Urinary bladder (tissue), 4 donors: ENCODE measurements around the gene DAB1. TPM values are rescaled to one million over a fixed set of nuclear protein-coding genes. Genes with fewer than 3 reads are reported as not detected.

ENCODE experiments used
- DNase-seq: peaks from one replicate; pipeline ENCODE4 v3.0.0-alpha.2; 2015; ENCODE audit errors: extremely low spot score
- H3K27ac ChIP-seq: one replicate; pipeline ENCODE4 v1.5.1; 2013; ENCODE audit warnings: low read depth, mild to moderate bottlenecking, moderate library complexity
- H3K36me3 ChIP-seq: one replicate; pipeline ENCODE4 v1.6.1; 2013; ENCODE audit warnings: mild to moderate bottlenecking, moderate library complexity; ENCODE audit not compliant: insufficient read depth
- H3K4me1 ChIP-seq: one replicate; pipeline ENCODE4 v1.6.1; 2013; ENCODE audit warnings: mild to moderate bottlenecking, moderate library complexity; ENCODE audit not compliant: insufficient read depth
- H3K4me3 ChIP-seq: one replicate; pipeline ENCODE4 v1.5.1; 2013; ENCODE audit warnings: low read depth, low read length
- WGBS: extraction: QIAGEN DNeasy Blood & Tissue Kit; methylation state at CpG from one replicate; pipeline ENCODE4 v1.1.7; 2013; 5-methylcytosine and 5-hydroxymethylcytosine counted together
- polyA plus RNA-seq: library from polyadenylated mRNA; stranded (reverse); fragments of 200-250 nt; gene quantifications from one replicate; pipeline ENCODE4 v1.2.3, GENCODE V29; 2013
- total RNA-seq: library from RNA; depleted of rRNA; stranded (reverse); fragments of >200 nt; gene quantifications from one replicate; pipeline ENCODE4 v1.2.3, GENCODE V29; 2014
- donor health status: healthy with polysubstance abuse.
- donor health status: healthy.

Gene DAB1
- total and polyA plus RNA-seq, 2 donors, result 0.86 to 4.9 TPM

- 61% methylated on average over 2 of the region's 2 CpGs for WGBS
- H3K4me1 ChIP-seq, result no peaks in the 10 kb centered on the region
- no peak for DNase-seq
- no peaks in the 10 kb centered on the region for H3K36me3 ChIP-seq
- H3K27ac ChIP-seq, result no peak overlapping the region
- H3K4me3 ChIP-seq, result no peak overlapping the region
Observed at GRCh38 chr1:57282411-57282810, 141.4 kb downstream of the DAB1 start.

- H3K4me3 ChIP-seq, result no peak overlapping the region
- no peaks in the 10 kb centered on the region for H3K36me3 ChIP-seq
- H3K4me1 ChIP-seq, result no peaks in the 10 kb centered on the region
- WGBS, result 73% methylated on average over 5 of the region's 5 CpGs
- DNase-seq, result no peak
- H3K27ac ChIP-seq, result no peak overlapping the region
Observed at GRCh38 chr1:57281324-57281723, 142.5 kb downstream of the DAB1 start.

GRCh38 chr1:57279909-57280666, 143.8 kb downstream of the DAB1 start:
- no peak for DNase-seq
- Histone ChIP-seq H3K4me3 (no peak overlapping the region), H3K36me3 (no peaks in the 10 kb centered on the region), H3K27ac (no peak overlapping the region), H3K4me1 (no peaks in the 10 kb centered on the region)
- 68% methylated on average over 3 of the region's 3 CpGs for WGBS

DNA sequence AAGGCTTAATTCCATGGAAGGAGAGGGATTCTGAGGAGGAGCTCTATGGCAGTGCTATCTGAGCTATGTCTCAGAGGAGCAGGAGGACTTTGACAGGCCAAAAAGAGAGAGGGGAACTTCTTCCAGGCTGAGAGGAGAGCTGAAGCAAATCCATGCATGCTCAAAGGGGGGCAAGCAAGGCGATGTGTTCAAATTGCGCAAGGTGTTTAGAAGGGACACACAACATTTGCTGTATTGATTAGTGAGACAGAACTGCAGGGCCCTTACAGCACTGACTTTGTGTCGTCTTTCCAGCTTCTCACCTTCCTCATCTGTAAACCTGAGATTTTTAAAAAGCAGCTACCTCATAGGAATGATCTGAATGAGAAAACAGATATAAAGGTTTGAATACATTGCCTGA, 145.3 kb downstream of the DAB1 start:
- H3K36me3 ChIP-seq, result no peaks in the 10 kb centered on the region
- no peak for DNase-seq
- H3K4me1 ChIP-seq, result no peaks in the 10 kb centered on the region
- no peak overlapping the region for H3K4me3 ChIP-seq
- no peak overlapping the region for H3K27ac ChIP-seq
- WGBS, result 92% methylated on average over 3 of the region's 3 CpGs

DNA sequence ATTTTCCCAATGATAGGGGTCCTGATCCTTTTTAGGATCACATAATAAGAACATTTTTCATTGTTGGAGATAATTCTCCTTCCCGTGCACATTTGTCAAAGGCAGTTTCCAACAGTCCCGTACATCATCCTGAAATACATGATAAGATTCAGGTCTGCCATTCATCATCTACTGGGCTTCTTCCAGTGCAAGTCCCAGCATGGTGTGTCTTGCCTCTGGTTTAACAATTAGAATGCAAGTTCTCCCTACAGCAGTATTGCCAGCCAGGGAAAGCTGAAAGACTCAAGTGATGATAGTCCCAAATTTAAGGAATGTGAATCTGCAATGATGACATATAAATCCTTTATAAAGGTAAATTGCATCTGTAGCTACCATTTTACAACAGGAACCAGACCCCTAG, 146.2 kb downstream of the DAB1 start:
- Histone ChIP-seq H3K27ac (no peak overlapping the region), H3K4me3 (no peak overlapping the region), H3K36me3 (no peaks in the 10 kb centered on the region), H3K4me1 (no peaks in the 10 kb centered on the region)
- no peak for DNase-seq
- WGBS, result 59% methylated on average over 2 of the region's 2 CpGs

DNA sequence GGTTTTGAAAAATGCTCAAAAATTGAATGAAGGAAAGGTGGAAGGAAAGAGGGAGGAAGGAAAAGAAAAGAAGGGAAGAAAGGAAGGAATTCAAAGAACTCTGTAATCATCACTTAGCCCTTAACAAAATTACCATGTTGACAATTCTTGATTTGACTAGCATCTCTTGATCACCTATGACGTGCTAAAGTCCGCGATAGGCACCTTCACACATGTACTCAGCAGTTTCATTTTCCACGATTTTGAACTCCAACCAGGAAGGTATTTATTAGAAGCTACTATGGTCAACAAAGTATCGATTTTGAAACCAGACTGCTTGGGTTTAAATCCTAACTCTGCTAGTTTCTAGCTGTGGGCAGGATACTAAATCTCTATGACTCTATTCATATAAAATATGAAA, 146.9 kb downstream of the DAB1 start:
- DNase-seq, result no peak
- H3K36me3 ChIP-seq, result no peaks in the 10 kb centered on the region
- WGBS, result 88% methylated on average over 5 of the region's 5 CpGs

DNA sequence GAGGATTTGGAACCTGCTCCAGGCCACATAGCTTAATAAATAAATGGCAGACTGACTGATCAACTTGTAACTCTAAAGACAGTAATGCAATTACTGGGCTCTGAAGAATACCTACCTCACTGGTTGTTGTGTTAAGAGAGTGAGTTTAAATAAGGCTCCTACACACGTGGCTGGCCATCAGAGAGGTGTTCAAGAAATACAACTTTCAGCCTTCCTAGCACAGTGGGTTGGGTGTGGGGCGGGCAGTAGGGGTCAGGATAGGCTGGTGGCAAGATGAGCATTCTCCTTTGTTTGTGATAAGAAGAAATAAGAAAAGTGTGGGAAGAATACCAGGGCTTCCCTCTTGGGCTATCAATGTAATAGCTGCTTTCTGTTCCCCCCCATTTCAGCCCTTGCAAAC, 151.3 kb downstream of the DAB1 start:
- H3K4me3 ChIP-seq, result no peak overlapping the region
- no peak for DNase-seq
- no peaks in the 10 kb centered on the region for H3K36me3 ChIP-seq
- 89% methylated on average over 2 of the region's 2 CpGs for WGBS
- H3K4me1 ChIP-seq, result no peaks in the 10 kb centered on the region
- no peak overlapping the region for H3K27ac ChIP-seq

More for the DNA sequence above, 146.9 kb downstream of the DAB1 start:
- no peak overlapping the region for H3K4me3 ChIP-seq
- H3K4me1 ChIP-seq, result no peaks in the 10 kb centered on the region
- H3K27ac ChIP-seq, result no peak overlapping the region

DNA sequence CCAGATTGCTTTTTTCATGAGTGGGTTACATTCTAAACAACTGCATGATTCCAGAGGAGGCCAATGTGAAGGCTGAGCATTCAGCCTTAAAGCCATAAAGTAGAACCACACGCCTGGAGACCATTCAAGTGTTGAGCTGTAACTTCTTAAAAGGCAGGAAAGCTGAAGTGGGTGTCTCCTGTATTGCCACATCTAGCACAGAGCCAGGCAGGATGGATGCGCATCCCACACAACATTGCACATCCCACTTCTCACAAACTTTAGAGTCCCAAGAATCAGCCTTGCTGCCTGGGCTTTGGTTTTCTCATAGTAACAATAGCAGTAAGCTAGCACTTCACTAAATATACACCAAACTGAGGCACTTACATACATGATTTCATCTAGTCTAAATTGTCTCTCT, 151.7 kb downstream of the DAB1 start:
- 86% methylated on average over 2 of the region's 2 CpGs for WGBS
- DNase-seq, result no peak
- H3K4me3 ChIP-seq, result no peak overlapping the region
- no peaks in the 10 kb centered on the region for H3K36me3 ChIP-seq
- no peak overlapping the region for H3K27ac ChIP-seq
- no peaks in the 10 kb centered on the region for H3K4me1 ChIP-seq

DNA sequence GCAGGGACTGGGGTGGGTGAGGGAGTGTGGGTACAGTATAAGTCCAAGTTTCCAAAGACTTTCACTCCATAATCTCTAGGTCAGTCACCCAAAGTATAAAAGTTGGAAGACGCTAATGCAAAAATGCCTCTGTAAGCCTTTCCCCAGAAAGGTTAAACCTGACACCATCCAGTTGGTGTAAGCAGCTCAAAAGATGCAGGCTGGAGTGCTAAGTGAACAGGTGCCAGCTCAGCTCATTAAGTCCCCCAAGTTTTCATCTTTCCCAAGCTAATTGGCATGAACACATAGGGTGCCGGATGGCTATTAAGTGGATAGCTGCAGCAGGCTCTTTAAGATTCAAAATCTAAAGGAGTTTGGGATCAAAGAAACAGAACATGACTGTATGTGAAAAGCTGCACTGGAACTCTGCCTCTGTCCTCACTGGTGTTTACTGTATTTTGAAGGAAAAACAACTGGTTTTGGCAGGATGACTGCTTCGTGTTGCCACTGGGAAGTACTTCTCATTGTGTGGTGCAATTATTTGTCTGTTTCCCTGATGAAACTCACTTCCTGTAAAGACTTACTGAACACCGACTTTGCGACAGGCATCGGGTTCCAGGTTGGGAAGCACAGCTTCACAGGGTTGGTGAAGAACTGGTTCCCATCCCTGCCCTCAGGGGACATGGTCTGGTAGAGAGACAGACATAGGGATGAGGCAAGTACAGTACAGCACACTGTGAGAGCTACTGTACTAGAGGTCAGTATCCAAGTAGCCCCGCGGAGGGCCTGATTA, 152.7 kb downstream of the DAB1 start:
- no peak for DNase-seq
- H3K4me3 ChIP-seq, result no peak overlapping the region
- H3K36me3 ChIP-seq, result no peaks in the 10 kb centered on the region
- H3K27ac ChIP-seq, result no peak overlapping the region
- H3K4me1 ChIP-seq, result no peaks in the 10 kb centered on the region
- 85% methylated on average over 8 of the region's 8 CpGs for WGBS

DNA sequence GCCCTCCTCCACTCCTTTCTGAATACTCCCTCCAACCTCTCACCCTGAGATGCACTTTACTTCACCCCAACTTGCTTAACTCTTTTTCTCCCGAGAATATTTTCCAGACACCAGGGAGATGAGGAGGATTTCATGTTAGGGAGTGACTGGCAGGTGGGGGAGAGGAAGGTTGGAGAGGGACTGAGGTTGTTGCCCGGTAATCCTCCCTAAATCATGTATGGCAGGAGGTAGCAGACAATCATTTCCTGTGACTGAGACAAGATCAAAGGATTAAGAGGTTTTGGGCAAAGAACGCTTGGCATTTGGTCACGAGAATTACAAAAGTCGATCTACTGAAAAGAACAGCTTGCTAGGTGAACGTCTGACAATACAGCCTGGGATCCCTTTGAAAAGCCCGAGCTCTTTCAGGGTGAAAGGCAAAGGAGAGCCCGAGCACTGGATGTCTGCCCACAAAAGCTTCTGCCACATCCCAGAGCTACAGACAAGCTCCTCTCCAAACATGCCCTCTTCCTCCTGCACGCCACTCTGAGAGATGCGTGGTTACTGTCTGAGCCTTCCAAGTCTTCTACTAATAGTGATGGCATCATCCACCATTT, 154.1 kb downstream of the DAB1 start:
- no peak for DNase-seq
- H3K4me1 ChIP-seq, result no peaks in the 10 kb centered on the region
- H3K4me3 ChIP-seq, result no peak overlapping the region
- no peak overlapping the region for H3K27ac ChIP-seq
- H3K36me3 ChIP-seq, result no peaks in the 10 kb centered on the region
- 55% methylated on average over 10 of the region's 10 CpGs for WGBS

DNA sequence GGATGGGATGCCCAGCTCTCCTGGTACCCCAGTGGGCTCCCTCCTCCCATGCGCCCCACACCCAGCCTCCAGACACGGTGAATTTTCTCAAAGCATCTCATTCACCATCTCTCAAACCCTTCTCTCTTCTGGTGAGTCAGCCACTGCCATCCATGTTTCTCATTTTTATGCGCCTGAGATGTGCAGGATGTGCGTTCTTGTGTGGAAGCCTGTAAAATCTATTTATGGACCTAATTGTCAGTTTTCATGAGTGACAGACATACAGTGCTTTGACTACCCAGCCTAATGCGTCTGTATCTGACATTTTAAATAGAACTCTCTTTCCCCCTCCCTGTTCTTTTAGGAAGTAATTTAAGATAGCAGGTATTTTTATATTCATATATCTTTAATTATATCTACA, 158.8 kb downstream of the DAB1 start:
- H3K27ac ChIP-seq, result no peak overlapping the region
- H3K4me1 ChIP-seq, result no peaks in the 10 kb centered on the region
- H3K36me3 ChIP-seq, result no peaks in the 10 kb centered on the region
- DNase-seq, result no peak
- WGBS, result 69% methylated on average over 5 of the region's 5 CpGs
- H3K4me3 ChIP-seq, result no peak overlapping the region

GRCh38 chr1:57262472-57262871, 161.4 kb downstream of the DAB1 start:
- H3K4me3 ChIP-seq, result no peak overlapping the region
- H3K4me1 ChIP-seq, result no peaks in the 10 kb centered on the region
- 88% methylated on average over 3 of the region's 3 CpGs for WGBS
- no peaks in the 10 kb centered on the region for H3K36me3 ChIP-seq
- no peak for DNase-seq
- H3K27ac ChIP-seq, result no peak overlapping the region

DNA sequence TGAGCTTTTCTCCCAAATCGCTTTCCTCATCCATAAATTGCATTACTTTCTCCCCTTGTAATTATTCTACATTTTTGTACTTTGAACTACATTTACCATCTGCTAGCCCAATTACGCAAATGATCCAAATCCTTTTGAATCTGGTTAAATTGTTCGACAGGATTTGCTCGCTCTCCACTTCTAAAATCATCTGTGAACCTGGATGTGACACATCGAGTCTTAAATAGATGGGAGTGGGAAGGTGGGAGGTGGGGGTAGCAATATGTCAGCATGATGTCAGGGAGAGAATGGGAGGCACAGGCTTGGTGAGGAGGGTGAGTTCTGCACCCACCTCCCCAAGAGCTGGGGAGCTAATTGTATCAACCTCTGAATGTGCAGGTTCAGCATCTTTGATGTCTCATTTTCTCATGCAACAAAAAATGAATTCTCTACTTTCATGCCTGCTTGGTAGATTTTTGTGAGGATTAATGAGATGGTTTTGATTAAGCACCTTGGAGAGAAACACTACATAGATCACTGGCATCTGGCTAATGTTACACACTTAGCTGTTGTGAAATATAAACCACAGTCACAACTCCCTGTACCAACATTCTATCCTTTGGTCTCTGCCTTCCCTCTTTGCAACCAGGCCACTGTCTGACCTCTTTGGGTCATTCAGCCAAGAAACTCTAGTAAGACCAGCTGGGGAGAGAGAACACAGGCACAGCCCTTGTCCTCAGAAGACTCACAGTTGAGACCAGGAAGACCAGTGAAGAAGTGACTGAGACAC, 165.1 kb downstream of the DAB1 start:
- 91% methylated on average over 5 of the region's 5 CpGs for WGBS
- Histone ChIP-seq H3K4me1 (no peaks in the 10 kb centered on the region), H3K36me3 (no peaks in the 10 kb centered on the region), H3K27ac (no peak overlapping the region), H3K4me3 (no peak overlapping the region)
- no peak for DNase-seq
